Measurements from ENCODE around the gene CFC1B.
"Not testable (repeated sequence)": the region's sequence is repeated elsewhere in the genome, so short reads cannot be mapped to it uniquely, and the experiment has no call there.

GRCh38 chr2:130491073-130491472 lies 29.9 kb upstream of the CFC1B start:
- TF ChIP-seq, protein P1, sequence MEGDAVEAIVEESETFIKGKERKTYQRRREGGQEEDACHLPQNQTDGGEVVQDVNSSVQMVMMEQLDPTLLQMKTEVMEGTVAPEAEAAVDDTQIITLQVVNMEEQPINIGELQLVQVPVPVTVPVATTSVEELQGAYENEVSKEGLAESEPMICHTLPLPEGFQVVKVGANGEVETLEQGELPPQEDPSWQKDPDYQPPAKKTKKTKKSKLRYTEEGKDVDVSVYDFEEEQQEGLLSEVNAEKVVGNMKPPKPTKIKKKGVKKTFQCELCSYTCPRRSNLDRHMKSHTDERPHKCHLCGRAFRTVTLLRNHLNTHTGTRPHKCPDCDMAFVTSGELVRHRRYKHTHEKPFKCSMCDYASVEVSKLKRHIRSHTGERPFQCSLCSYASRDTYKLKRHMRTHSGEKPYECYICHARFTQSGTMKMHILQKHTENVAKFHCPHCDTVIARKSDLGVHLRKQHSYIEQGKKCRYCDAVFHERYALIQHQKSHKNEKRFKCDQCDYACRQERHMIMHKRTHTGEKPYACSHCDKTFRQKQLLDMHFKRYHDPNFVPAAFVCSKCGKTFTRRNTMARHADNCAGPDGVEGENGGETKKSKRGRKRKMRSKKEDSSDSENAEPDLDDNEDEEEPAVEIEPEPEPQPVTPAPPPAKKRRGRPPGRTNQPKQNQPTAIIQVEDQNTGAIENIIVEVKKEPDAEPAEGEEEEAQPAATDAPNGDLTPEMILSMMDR (IDR thresholded peaks at IDR 0.05; ENCODE audit: low read length) = not testable (repeated sequence)
- not testable (repeated sequence) for TF ChIP-seq EZH2 (optimal IDR thresholded peaks at IDR 0.05; ENCODE audit: low read depth, low read length)
